Neural cell (in vitro differentiated cells): ENCODE results near the gene SEZ6L2. TPM values are rescaled to one million over a fixed set of nuclear protein-coding genes. Genes with fewer than 3 reads are reported as not detected.

Experiments
- H2AFZ ChIP-seq: fragments of 200-600, 300-800 bp; sonication (generic), shearing (Covaris generic); 2 replicates; pipeline ENCODE4 v1.6.0; 2014; ENCODE audit warnings: low read depth, mild to moderate bottlenecking, antibody characterized with exemption, low read length, moderate library complexity
- H3F3A ChIP-seq: fragments of 200-600 bp; shearing (Covaris generic); 2 replicates; pipeline ENCODE4 v1.6.1; 2016; ENCODE audit warnings: mild to moderate bottlenecking, moderate library complexity, mixed read lengths, antibody characterized with exemption, low read length; ENCODE audit not compliant: insufficient read depth, poor library complexity, severe bottlenecking
- H3K27ac ChIP-seq: fragments of 200-600, 300-800 bp; sonication (generic), shearing (Covaris generic); 2 replicates; pipeline ENCODE4 v1.5.1; 2014; ENCODE audit warnings: mild to moderate bottlenecking, low read length, moderate library complexity
- H3K27me3 ChIP-seq: fragments of 300-800, 200-600 bp; sonication (generic), shearing (Covaris generic); 2 replicates; pipeline ENCODE4 v1.6.0; 2014; ENCODE audit warnings: mild to moderate bottlenecking, low read depth, low read length, moderate library complexity; ENCODE audit not compliant: insufficient read depth
- H3K36me3 ChIP-seq: fragments of 300-800, 200-600 bp; sonication (generic), shearing (Covaris generic); 2 replicates; pipeline ENCODE4 v1.5.1; 2014; ENCODE audit warnings: mild to moderate bottlenecking, antibody characterized with exemption, low read length, moderate library complexity; ENCODE audit not compliant: insufficient read depth
- H3K4me2 ChIP-seq: fragments of 300-800, 200-600 bp; sonication (generic), shearing (Covaris generic); 2 replicates; pipeline ENCODE4 v1.6.0; 2014; ENCODE audit warnings: mild to moderate bottlenecking, low read length
- H3K4me3 ChIP-seq: fragments of 300-800, 200-600 bp; sonication (generic), shearing (Covaris generic); 2 replicates; pipeline ENCODE4 v1.5.1; 2014; ENCODE audit warnings: mild to moderate bottlenecking, low read length, moderate library complexity
- H3K79me2 ChIP-seq: fragments of 200-600 bp; shearing (Covaris generic); replicated peaks from 2 replicates; pipeline ENCODE4 v1.6.0; 2014; ENCODE audit warnings: mild to moderate bottlenecking, low read length, moderate library complexity; ENCODE audit not compliant: insufficient read depth
- H3K9ac ChIP-seq: fragments of 300-800, 200-600 bp; sonication (generic), shearing (Covaris generic); 2 replicates; pipeline ENCODE4 v1.6.1; 2016; ENCODE audit warnings: mild to moderate bottlenecking, low read length, mixed read lengths
- H3K9me2 ChIP-seq: fragments of 200-600 bp; shearing (Covaris generic); 2 replicates; pipeline ENCODE4 v1.6.1; 2016; ENCODE audit warnings: mild to moderate bottlenecking, low read length, mixed read lengths; ENCODE audit not compliant: insufficient read depth
- H3K9me3 ChIP-seq: fragments of 200-600, 300-800 bp; sonication (generic), shearing (Covaris generic); 2 replicates; pipeline ENCODE4 v1.6.1; 2016; ENCODE audit warnings: mild to moderate bottlenecking, mixed run types, low read length, moderate library complexity, mixed read lengths
- H4K20me1 ChIP-seq: fragments of 200-600 bp; shearing (Covaris generic); 2 replicates; pipeline ENCODE4 v1.6.1; 2016; ENCODE audit warnings: mild to moderate bottlenecking, mixed run types; ENCODE audit not compliant: insufficient read depth
- CTCF ChIP-seq: fragments of 450-650 bp; IDR thresholded peaks from 2 replicates; pipeline ENCODE4 v1.5.1; 2014; ENCODE audit warnings: antibody characterized with exemption, mild to moderate bottlenecking, moderate library complexity; ENCODE audit not compliant: poor library complexity, severe bottlenecking
- EP300 ChIP-seq: fragments of 450-650 bp; conservative IDR thresholded peaks from 2 replicates; pipeline ENCODE4 v1.6.1; 2014; ENCODE audit warnings: antibody characterized with exemption, mild to moderate bottlenecking, moderate library complexity; ENCODE audit not compliant: poor library complexity, severe bottlenecking
- EZH2 ChIP-seq: fragments of 200-600, 300-800 bp; shearing (Covaris generic), sonication (generic); IDR thresholded peaks from 2 replicates; pipeline ENCODE4 v1.6.1; 2014; ENCODE audit warnings: antibody characterized with exemption, low read length, borderline replicate concordance, mild to moderate bottlenecking; ENCODE audit not compliant: insufficient read depth, poor library complexity, severe bottlenecking
- MXI1 ChIP-seq: fragments of 450-650 bp; conservative IDR thresholded peaks from 2 replicates; pipeline ENCODE4 v1.6.1; 2014; ENCODE audit warnings: antibody characterized with exemption, mild to moderate bottlenecking; ENCODE audit not compliant: poor library complexity, severe bottlenecking
- POLR2AphosphoS5 ChIP-seq: IDR thresholded peaks from 2 replicates; pipeline ENCODE4 v1.6.1; 2012
- RAD21 ChIP-seq: fragments of 450-650 bp; conservative IDR thresholded peaks from 2 replicates; pipeline ENCODE4 v1.6.1; 2014; ENCODE audit warnings: antibody characterized with exemption, mild to moderate bottlenecking, moderate library complexity
- REST ChIP-seq: IDR thresholded peaks from 2 replicates; pipeline ENCODE4 v1.6.1; 2012; ENCODE audit warnings: borderline replicate concordance
- SMC3 ChIP-seq: fragments of 450-650 bp; conservative IDR thresholded peaks from 2 replicates; pipeline ENCODE4 v1.6.1; 2014; ENCODE audit warnings: antibody characterized with exemption, mild to moderate bottlenecking, moderate library complexity; ENCODE audit not compliant: poor library complexity
- TAF1 ChIP-seq: IDR thresholded peaks from 2 replicates; pipeline ENCODE4 v1.6.1; 2012; ENCODE audit warnings: low read depth
- polyA plus RNA-seq: library from polyadenylated mRNA; depleted of rRNA; stranded (reverse); fragments of >200 nt; gene quantifications from 2 replicates; pipeline ENCODE4 v1.2.3, GENCODE V29; 2014

The SEZ6L2 gene
- polyA plus RNA-seq, 1 donor from 2014 or later = 48.8 TPM

- H2AFZ ChIP-seq = peak within 1 kb of the TSS; percentile 34
- no peaks in the 10 kb centered on the region for H3K9me2 ChIP-seq
Observed at GRCh38 chr16:29862884-29863668, 36.3 kb downstream of the SEZ6L2 start, which contains the start of gene CDIPT. Gene CDIPT (minus strand): TSS chr16:29863226. CDS start chr16:29862857, 369 bp downstream.

More at GRCh38 chr16:29862884-29863668, 36.3 kb downstream of the SEZ6L2 start, which contains the start of gene CDIPT:
- peak within 1 kb of the TSS; percentile 90 for H3K4me3 ChIP-seq
- H3K36me3 ChIP-seq = no peaks in the 10 kb centered on the region
- peaks cover 6% of the 10 kb centered on the region for H3K79me2 ChIP-seq
- H3K27ac ChIP-seq = peak within 1 kb of the TSS; percentile 82
- H3K9me3 ChIP-seq = no peaks in the 10 kb centered on the region
- peak within 1 kb of the TSS; percentile 86 for H3K9ac ChIP-seq
- no peaks in the 10 kb centered on the region for H4K20me1 ChIP-seq
- peak; percentile 62 for TF ChIP-seq EP300
- TF ChIP-seq EZH2 = no peak
- TF ChIP-seq TAF1 = peak; percentile 51
- TF ChIP-seq SMC3 = peak; percentile 13
- TF ChIP-seq POLR2AphosphoS5 = peak; percentile 71
- peak; percentile 15 for TF ChIP-seq RAD21
- peak; percentile 97 for TF ChIP-seq CTCF
- peak; percentile 88 for TF ChIP-seq MXI1
- TF ChIP-seq REST = no peak
- H3K27me3 ChIP-seq = no peaks in the 10 kb centered on the region
- no peaks in the 10 kb centered on the region for H3F3A ChIP-seq
- H3K4me2 ChIP-seq = peak within 1 kb of the TSS; percentile 64
